ENCODE results near the gene THRAP3. TPM values are rescaled to one million over a fixed set of nuclear protein-coding genes. Genes with fewer than 3 reads are reported as not detected.

Gene THRAP3
- total and polyA plus RNA-seq, 2 experiments from 2014 or later, result 127 to 161 TPM

- TF ChIP-seq ZNF462 (CRISPR knock-in tag; IDR thresholded peaks at IDR 0.05) (no peak), EZH2 (IDR thresholded peaks at IDR 0.05; ENCODE audit: low read depth, unreplicated experiment) (no peak), ZNF331 (CRISPR knock-in tag; IDR thresholded peaks at IDR 0.05; ENCODE audit: low read depth) (no peak), STAT1 (IDR thresholded peaks at IDR 0.05; ENCODE audit: unreplicated experiment) (no peak)
- TF ChIP-seq, protein P1, sequence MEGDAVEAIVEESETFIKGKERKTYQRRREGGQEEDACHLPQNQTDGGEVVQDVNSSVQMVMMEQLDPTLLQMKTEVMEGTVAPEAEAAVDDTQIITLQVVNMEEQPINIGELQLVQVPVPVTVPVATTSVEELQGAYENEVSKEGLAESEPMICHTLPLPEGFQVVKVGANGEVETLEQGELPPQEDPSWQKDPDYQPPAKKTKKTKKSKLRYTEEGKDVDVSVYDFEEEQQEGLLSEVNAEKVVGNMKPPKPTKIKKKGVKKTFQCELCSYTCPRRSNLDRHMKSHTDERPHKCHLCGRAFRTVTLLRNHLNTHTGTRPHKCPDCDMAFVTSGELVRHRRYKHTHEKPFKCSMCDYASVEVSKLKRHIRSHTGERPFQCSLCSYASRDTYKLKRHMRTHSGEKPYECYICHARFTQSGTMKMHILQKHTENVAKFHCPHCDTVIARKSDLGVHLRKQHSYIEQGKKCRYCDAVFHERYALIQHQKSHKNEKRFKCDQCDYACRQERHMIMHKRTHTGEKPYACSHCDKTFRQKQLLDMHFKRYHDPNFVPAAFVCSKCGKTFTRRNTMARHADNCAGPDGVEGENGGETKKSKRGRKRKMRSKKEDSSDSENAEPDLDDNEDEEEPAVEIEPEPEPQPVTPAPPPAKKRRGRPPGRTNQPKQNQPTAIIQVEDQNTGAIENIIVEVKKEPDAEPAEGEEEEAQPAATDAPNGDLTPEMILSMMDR (conservative IDR thresholded peaks at IDR 0.05; ENCODE audit: low read depth in 2 of 2), result no peak
- TF ChIP-seq, protein P2, sequence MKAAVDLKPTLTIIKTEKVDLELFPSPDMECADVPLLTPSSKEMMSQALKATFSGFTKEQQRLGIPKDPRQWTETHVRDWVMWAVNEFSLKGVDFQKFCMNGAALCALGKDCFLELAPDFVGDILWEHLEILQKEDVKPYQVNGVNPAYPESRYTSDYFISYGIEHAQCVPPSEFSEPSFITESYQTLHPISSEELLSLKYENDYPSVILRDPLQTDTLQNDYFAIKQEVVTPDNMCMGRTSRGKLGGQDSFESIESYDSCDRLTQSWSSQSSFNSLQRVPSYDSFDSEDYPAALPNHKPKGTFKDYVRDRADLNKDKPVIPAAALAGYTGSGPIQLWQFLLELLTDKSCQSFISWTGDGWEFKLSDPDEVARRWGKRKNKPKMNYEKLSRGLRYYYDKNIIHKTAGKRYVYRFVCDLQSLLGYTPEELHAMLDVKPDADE (IDR thresholded peaks at IDR 0.05), result no peak
Measured at GRCh38 chr1:36324353-36324703, 100.1 kb downstream of the THRAP3 start (continued).

- H3K27me3 ChIP-seq (ENCODE audit: insufficient read depth), result peaks cover 35% of the 10 kb centered on the region
- no peak for TF ChIP-seq STAT1 (IDR thresholded peaks at IDR 0.05; ENCODE audit: unreplicated experiment)
- TF ChIP-seq, protein P2 (IDR thresholded peaks at IDR 0.05), result no peak
- no peak for TF ChIP-seq EZH2phosphoT487 (IDR thresholded peaks at IDR 0.05; ENCODE audit: unreplicated experiment)
- TF ChIP-seq REST (IDR thresholded peaks at IDR 0.05; ENCODE audit: unreplicated experiment), result no peak
Measured at GRCh38 chr1:36326499-36326898, 102.3 kb downstream of the THRAP3 start.

More at GRCh38 chr1:36326499-36326898, 102.3 kb downstream of the THRAP3 start:
- H3K4me3 Mint-ChIP-seq, result no peak overlapping the region
- H3K79me2 ChIP-seq (replicated peaks; ENCODE audit: insufficient read depth), result no peaks in the 10 kb centered on the region
- H3K36me3 ChIP-seq (ENCODE audit: insufficient read depth), result no peaks in the 10 kb centered on the region
- H4K20me1 ChIP-seq (replicated peaks; ENCODE audit: insufficient read depth), result no peaks in the 10 kb centered on the region
- H3K27me3 Mint-ChIP-seq (ENCODE audit: insufficient read depth, low read depth, poor library complexity), result peaks cover 19% of the 10 kb centered on the region
- no peak overlapping the region for H3K27ac Mint-ChIP-seq
- peaks cover 19% of the 10 kb centered on the region for H3F3A ChIP-seq (replicated peaks; ENCODE audit: low read depth)
- H3K27ac ChIP-seq (ENCODE audit: low read depth), result no peak overlapping the region
- H3K36me3 Mint-ChIP-seq (ENCODE audit: low read depth), result peaks cover 3% of the 10 kb centered on the region
- no peak overlapping the region for H2AFZ ChIP-seq
- H3K4me1 Mint-ChIP-seq, result peaks cover 18% of the 10 kb centered on the region
- DNase-seq (ENCODE audit: low spot score), result no peak
- H3K9me2 ChIP-seq (ENCODE audit: insufficient read depth), result no peaks in the 10 kb centered on the region
- peaks cover 18% of the 10 kb centered on the region for H3K4me1 ChIP-seq (ENCODE audit: insufficient read depth)
- no peak overlapping the region for H3K4me3 ChIP-seq
- H3K9me3 Mint-ChIP-seq, result no peaks in the 10 kb centered on the region
- no peak for ATAC-seq
- H3K4me2 ChIP-seq, result no peak overlapping the region
